Neuronal stem cell (in vitro differentiated cells): ENCODE results near the gene PTPRM.

Experiments
- DNase-seq: peaks from one replicate; pipeline ENCODE4 v3.0.0-alpha.2; 2013; ENCODE audit warnings: low spot score
- H2AFZ ChIP-seq: one replicate; pipeline ENCODE4 v1.6.1; 2013; ENCODE audit warnings: mild to moderate bottlenecking, low read length, inconsistent platforms
- H2AK5ac ChIP-seq: 2 replicates; pipeline ENCODE4 v1.6.1; 2013; ENCODE audit warnings: low read depth, mild to moderate bottlenecking, inconsistent platforms, low read length, moderate library complexity, mixed read lengths
- H2BK120ac ChIP-seq: 2 replicates; pipeline ENCODE4 v1.6.1; 2013; ENCODE audit warnings: low read depth, mild to moderate bottlenecking, inconsistent platforms, low read length, moderate library complexity, mixed read lengths
- H2BK12ac ChIP-seq: one replicate; pipeline ENCODE4 v1.6.1; 2013; ENCODE audit warnings: low read length, inconsistent platforms
- H2BK15ac ChIP-seq: 2 replicates; pipeline ENCODE4 v1.6.1; 2013; ENCODE audit warnings: mild to moderate bottlenecking, low read length, inconsistent platforms, mixed read lengths
- H2BK5ac ChIP-seq: one replicate; pipeline ENCODE4 v1.6.1; 2013; ENCODE audit warnings: inconsistent platforms, mild to moderate bottlenecking, low read length, moderate library complexity
- H3K14ac ChIP-seq: one replicate; pipeline ENCODE4 v1.6.1; 2013; ENCODE audit warnings: low read length, inconsistent platforms
- H3K18ac ChIP-seq: 2 replicates; pipeline ENCODE4 v1.6.1; 2013; ENCODE audit warnings: low read length, inconsistent platforms
- H3K23ac ChIP-seq: 2 replicates; pipeline ENCODE4 v1.6.1; 2013; ENCODE audit warnings: low read depth, mild to moderate bottlenecking, mixed read lengths, low read length, inconsistent platforms; ENCODE audit not compliant: poor library complexity
- H3K27ac ChIP-seq: replicated peaks from 3 replicates; pipeline ENCODE4 v1.5.1; 2013; ENCODE audit warnings: low read length, inconsistent platforms
- H3K27me3 ChIP-seq, 3 experiments: 2 replicates each; pipeline ENCODE4 v1.6.1; 2013; ENCODE audit warnings: low read length in 3 of 3, mild to moderate bottlenecking in 2 of 3, inconsistent platforms in 1 of 3, low read depth in 1 of 3, mixed read lengths in 1 of 3, moderate library complexity in 1 of 3; ENCODE audit not compliant: control insufficient read depth in 3 of 3, insufficient read depth in 3 of 3
- H3K36me3 ChIP-seq, 2 donors: replicated peaks in 1 of 2; 2 replicates each; pipeline ENCODE4 v1.6.1; 2013; ENCODE audit warnings: low read length in 2 of 2; ENCODE audit not compliant: control insufficient read depth in 2 of 2, insufficient read depth in 2 of 2
- H3K4ac ChIP-seq: 2 replicates; pipeline ENCODE4 v1.6.1; 2013; ENCODE audit warnings: inconsistent platforms, mild to moderate bottlenecking, low read length, moderate library complexity
- H3K4me1 ChIP-seq, 2 donors: 1 replicate in 1 of 2; 2 replicates in 1 of 2; pipeline ENCODE4 v1.6.1; 2013; ENCODE audit warnings: low read length in 2 of 2, low read depth in 1 of 2; ENCODE audit not compliant: control insufficient read depth in 2 of 2, insufficient read depth in 1 of 2
- H3K4me2 ChIP-seq: one replicate; pipeline ENCODE4 v1.6.1; 2013; ENCODE audit warnings: mild to moderate bottlenecking, low read length, inconsistent platforms; ENCODE audit not compliant: insufficient read depth, poor library complexity, severe bottlenecking
- H3K4me3 ChIP-seq, 2 donors: 2 replicates each; pipeline ENCODE4 v1.5.1; 2013; ENCODE audit warnings: low read length in 2 of 2, mild to moderate bottlenecking in 2 of 2, inconsistent platforms in 1 of 2, moderate library complexity in 1 of 2
- H3K79me1 ChIP-seq: one replicate; pipeline ENCODE4 v1.6.1; 2013; ENCODE audit warnings: low read depth, mild to moderate bottlenecking, inconsistent platforms, low read length, moderate library complexity
- H3K9ac ChIP-seq: one replicate; pipeline ENCODE4 v1.6.1; 2013; ENCODE audit warnings: mild to moderate bottlenecking, low read depth, low read length, inconsistent platforms; ENCODE audit not compliant: poor library complexity
- H3K9me3 ChIP-seq, 2 donors: replicated peaks in 1 of 2; 2 replicates each; pipeline versions ENCODE3 to v1.6.1; 2013; ENCODE audit warnings: low read length in 2 of 2, mild to moderate bottlenecking in 2 of 2, inconsistent platforms in 1 of 2, low read depth in 1 of 2, mixed read lengths in 1 of 2, moderate library complexity in 1 of 2; ENCODE audit not compliant: control insufficient read depth in 2 of 2, insufficient read depth in 1 of 2
- H4K8ac ChIP-seq: one replicate; pipeline ENCODE4 v1.6.1; 2013; ENCODE audit warnings: low read depth, mild to moderate bottlenecking, inconsistent platforms, low read length, moderate library complexity
- H4K91ac ChIP-seq: one replicate; pipeline ENCODE4 v1.6.1; 2013; ENCODE audit warnings: low read length, low read depth, mild to moderate bottlenecking, inconsistent platforms; ENCODE audit not compliant: poor library complexity
- WGBS, 2 donors: extraction: QIAGEN DNeasy Blood & Tissue Kit; methylation state at CpG; one replicate each; pipeline ENCODE4 v1.1.7; 2013; ENCODE audit warnings: missing lambda C conversion rate in 2 of 2, mixed read lengths in 1 of 2; ENCODE audit not compliant: insufficient read length in 2 of 2, insufficient replicate concordance in 1 of 2; ENCODE audit errors: extremely low coverage in 2 of 2; 5-methylcytosine and 5-hydroxymethylcytosine counted together

Gene PTPRM

GRCh38 chr18:8272254-8272653 lies 705.1 kb downstream of the PTPRM start:
- Histone ChIP-seq H3K36me3 (no peaks in the 10 kb centered on the region), H3K27ac (no peak overlapping the region), H2BK12ac (no peak overlapping the region), H2BK120ac (no peak overlapping the region), H4K8ac (no peak overlapping the region), H2BK15ac (no peak overlapping the region), H3K4me1 (no peaks in the 10 kb centered on the region), H3K4ac (no peak overlapping the region), H3K9ac (no peak overlapping the region), H3K4me2 (no peak overlapping the region), H3K14ac (no peak overlapping the region), H3K27me3 (no peaks in the 10 kb centered on the region), H3K9me3 (no peaks in the 10 kb centered on the region), H3K79me1 (no peaks in the 10 kb centered on the region), H2AK5ac (no peak overlapping the region), H3K4me3 (no peak overlapping the region), H4K91ac (no peak overlapping the region), H2BK5ac (no peak overlapping the region), H3K18ac (no peak overlapping the region), H2AFZ (no peak overlapping the region), H3K23ac (no peak overlapping the region)
- DNase-seq: no peak

GRCh38 chr18:8274370-8274769 lies 707.3 kb downstream of the PTPRM start:
- H3K4me2 ChIP-seq: no peak overlapping the region
- H3K18ac ChIP-seq: no peak overlapping the region
- no peak overlapping the region for H3K27ac ChIP-seq
- H3K27me3 ChIP-seq: no peaks in the 10 kb centered on the region
- H3K4ac ChIP-seq: no peak overlapping the region
- no peak overlapping the region for H3K9ac ChIP-seq
- H3K36me3 ChIP-seq: no peaks in the 10 kb centered on the region
- no peak overlapping the region for H3K4me3 ChIP-seq
- no peaks in the 10 kb centered on the region for H3K79me1 ChIP-seq
- H2BK12ac ChIP-seq: no peak overlapping the region
- H3K9me3 ChIP-seq: no peaks in the 10 kb centered on the region
- no peak overlapping the region for H3K14ac ChIP-seq
- no peak for DNase-seq
- no CpG with 5 or more reads among the region's 1 CpG for WGBS, 2 donors
- no peak overlapping the region for H2AFZ ChIP-seq
- no peak overlapping the region for H2BK15ac ChIP-seq
- H4K91ac ChIP-seq: no peak overlapping the region
- no peak overlapping the region for H3K23ac ChIP-seq
- no peak overlapping the region for H2BK120ac ChIP-seq
- peaks cover 0 to 1% of the 10 kb centered on the region in 2 donors for H3K4me1 ChIP-seq
- no peak overlapping the region for H2AK5ac ChIP-seq
- no peak overlapping the region for H4K8ac ChIP-seq
- H2BK5ac ChIP-seq: no peak overlapping the region

- Histone ChIP-seq H3K18ac (no peak overlapping the region), H3K4me1 (peaks cover 0 to 1% of the 10 kb centered on the region in 2 donors), H3K14ac (no peak overlapping the region), H2BK15ac (no peak overlapping the region), H3K4me2 (no peak overlapping the region), H3K4me3 (no peak overlapping the region), H2AK5ac (no peak overlapping the region), H3K9ac (no peak overlapping the region), H2BK12ac (no peak overlapping the region), H3K9me3 (no peaks in the 10 kb centered on the region), H3K36me3 (no peaks in the 10 kb centered on the region), H4K8ac (no peak overlapping the region), H2BK5ac (no peak overlapping the region), H4K91ac (no peak overlapping the region), H3K4ac (no peak overlapping the region), H3K79me1 (no peaks in the 10 kb centered on the region), H3K27me3 (no peaks in the 10 kb centered on the region), H3K27ac (no peak overlapping the region), H3K23ac (no peak overlapping the region), H2AFZ (no peak overlapping the region), H2BK120ac (no peak overlapping the region)
- WGBS, 2 donors: no CpG with 5 or more reads among the region's 3 CpGs
- DNase-seq: no peak
Measured at GRCh38 chr18:8276406-8276805, 709.3 kb downstream of the PTPRM start.

- Histone ChIP-seq H3K4me2 (no peak overlapping the region), H3K36me3 (no peaks in the 10 kb centered on the region), H3K79me1 (no peaks in the 10 kb centered on the region), H3K4me1 (peaks cover 0 to 1% of the 10 kb centered on the region in 2 donors), H3K27ac (no peak overlapping the region), H3K27me3 (no peaks in the 10 kb centered on the region), H3K4ac (no peak overlapping the region), H4K91ac (no peak overlapping the region), H2BK5ac (no peak overlapping the region), H3K23ac (no peak overlapping the region), H3K9ac (no peak overlapping the region), H2BK120ac (no peak overlapping the region), H2BK15ac (no peak overlapping the region), H3K18ac (no peak overlapping the region), H3K9me3 (no peaks in the 10 kb centered on the region), H4K8ac (no peak overlapping the region), H3K14ac (no peak overlapping the region), H2AFZ (no peak overlapping the region), H2BK12ac (no peak overlapping the region), H2AK5ac (no peak overlapping the region), H3K4me3 (no peak overlapping the region)
- WGBS, 2 donors: no CpG with 5 or more reads among the region's 1 CpG
- DNase-seq: no peak
Measured at GRCh38 chr18:8277270-8277669, 710.2 kb downstream of the PTPRM start.
